HG03521 (cell line): ENCODE measurements around the gene SPACA9.

Experiments used
- ATAC-seq: cut with Tn5 transposase; IDR thresholded peaks from one replicate; pipeline ENCODE4 v1.9.1; 2021; ENCODE audit warnings: mild to moderate bottlenecking, moderate library complexity; ENCODE audit not compliant: unreplicated experiment

SPACA9 gene

GRCh38 chr9:132862533-132862932 lies 16.2 kb upstream of the SPACA9 start:
- ATAC-seq: no peak

- no peak for ATAC-seq
Observed at GRCh38 chr9:132863096-132863495, 15.6 kb upstream of the SPACA9 start.

- ATAC-seq: no peak
Observed at GRCh38 chr9:132864277-132864676, 14.4 kb upstream of the SPACA9 start.

- no peak for ATAC-seq
Observed at GRCh38 chr9:132864691-132865090, 14.0 kb upstream of the SPACA9 start.

- no peak for ATAC-seq
Observed at GRCh38 chr9:132866898-132867297, 11.8 kb upstream of the SPACA9 start.

- ATAC-seq: no peak
Observed at GRCh38 chr9:132869266-132869665, 9.4 kb upstream of the SPACA9 start.

GRCh38 chr9:132873403-132873802 lies 5.3 kb upstream of the SPACA9 start:
- no peak for ATAC-seq

GRCh38 chr9:132875159-132875558 lies 3.5 kb upstream of the SPACA9 start:
- no peak for ATAC-seq

- ATAC-seq: no peak
Observed at GRCh38 chr9:132876849-132877248, 1.8 kb upstream of the SPACA9 start.

GRCh38 chr9:132877458-132877823 lies 1.3 kb upstream of the SPACA9 start:
- ATAC-seq: no peak

GRCh38 chr9:132877824-132878694 lies 639 bp upstream of the SPACA9 start, which contains the start of gene AK8:
TSS of gene AK8 (minus strand) at chr9:132878284. CDS start at chr9:132878255, 29 bp downstream.
- peak; percentile 71 for ATAC-seq

GRCh38 chr9:132879457-132880323 lies 992 bp downstream of the SPACA9 start:
- ATAC-seq: no peak

GRCh38 chr9:132880324-132880661 lies 1.6 kb downstream of the SPACA9 start:
- ATAC-seq: no peak

GRCh38 chr9:132881826-132882225 lies 3.1 kb downstream of the SPACA9 start:
- ATAC-seq: no peak

GRCh38 chr9:132882616-132883015 lies 3.9 kb downstream of the SPACA9 start:
- ATAC-seq: no peak

GRCh38 chr9:132883349-132884294 lies 4.9 kb downstream of the SPACA9 start:
- ATAC-seq: no peak

GRCh38 chr9:132885720-132886333 lies 7.1 kb downstream of the SPACA9 start:
- no peak for ATAC-seq

GRCh38 chr9:132886334-132886725 lies 7.6 kb downstream of the SPACA9 start:
- no peak for ATAC-seq

- ATAC-seq: no peak
Observed at GRCh38 chr9:132887181-132888120, 8.8 kb downstream of the SPACA9 start.
